HCT116 (cell line): ENCODE data around the gene GFM1. TPM values are rescaled to one million over a fixed set of nuclear protein-coding genes. Genes with fewer than 3 reads are reported as not detected.

ENCODE experiments used
- ATAC-seq: fragments of 200-7000 bp; cut with Tn5 transposase; 2 replicates; pipeline ENCODE4 v1.9.1; 2020; ENCODE audit warnings: mild to moderate bottlenecking, moderate library complexity
- BruUV-seq: library from RNA; stranded (reverse); fragments of 400-500 nt; replicated peaks from 2 replicates; lab custom pipeline; 2021; lab: Mats Ljungman, UMichigan
- CTCF ChIA-PET: fragments of 300-600 bp; sonication (Branson Sonifier 250); formaldehyde crosslinking; loops from one replicate; lab custom pipeline; 2021; ENCODE audit warnings: antibody characterized with exemption; lab: Charles Lee
- POLR2A ChIA-PET: fragments of 300-600, 350-600 bp; sonication (Branson Sonifier 250); formaldehyde crosslinking; loops from one replicate; lab custom pipeline; 2021; ENCODE audit warnings: antibody characterized with exemption; lab: Charles Lee
- RAD21 ChIA-PET, 2 experiments: fragments of 300-600 bp; sonication (Branson Sonifier 250); formaldehyde crosslinking; loops; one replicate each; lab custom pipeline; 2023; ENCODE audit warnings: low total read pairs in 2 of 2; ENCODE audit not compliant: uncharacterized antibody in 2 of 2, unreplicated experiment in 2 of 2, low non-redundant PET in 1 of 2; lab: Charles Lee
- DNase-seq: peaks from one replicate; pipeline ENCODE4 v3.0.0-alpha.2; 2010; ENCODE audit warnings: low read depth, low spot score
- H2AFZ ChIP-seq: fragments of 200-600 bp; shearing (Covaris generic), sonication (generic); 2 replicates; pipeline ENCODE4 v1.6.1; 2017; ENCODE audit warnings: low read depth, mixed run types, mixed read lengths, antibody characterized with exemption, low read length; ENCODE audit not compliant: poor library complexity, severe bottlenecking
- H3K27ac ChIP-seq: 2 replicates; pipeline ENCODE4 v1.5.1; 2012; ENCODE audit warnings: low read depth, low read length
- H3K27me3 ChIP-seq: fragments of 200-600 bp; sonication (generic); 2 replicates; pipeline ENCODE4 v1.6.1; 2016; ENCODE audit warnings: mixed run types, low read length, mixed read lengths; ENCODE audit not compliant: insufficient read depth
- H3K36me3 ChIP-seq, 2 experiments: fragments of 200-500 bp in 1 of 2; fragments of 200-600 bp in 1 of 2; sonication (Bioruptor generic) in 1 of 2; sonication (generic) in 1 of 2; 2 replicates each; pipeline versions ENCODE4 v1.5.1 to v1.6.1; 2014 to 2016; ENCODE audit warnings: low read length in 2 of 2, inconsistent platforms in 1 of 2, mixed read lengths in 1 of 2, mixed run types in 1 of 2; ENCODE audit not compliant: insufficient read depth in 2 of 2, control insufficient read depth in 1 of 2
- H3K4me1 ChIP-seq, 2 experiments: fragments of 200-600 bp in 1 of 2; sonication (generic) in 1 of 2; 2 replicates each; pipeline versions ENCODE4 v1.5.1 to v1.6.1; 2012 to 2017; ENCODE audit warnings: low read length in 2 of 2, inconsistent platforms in 1 of 2, mild to moderate bottlenecking in 1 of 2, mixed read lengths in 1 of 2, mixed run types in 1 of 2, moderate library complexity in 1 of 2; ENCODE audit not compliant: insufficient read depth in 2 of 2, control insufficient read depth in 1 of 2
- H3K4me2 ChIP-seq: fragments of 200-600 bp; sonication (generic); 2 replicates; pipeline ENCODE4 v1.6.1; 2017; ENCODE audit warnings: mixed run types, low read length, mixed read lengths
- H3K4me3 ChIP-seq, 2 experiments: fragments of 200-600 bp in 1 of 2; sonication (generic) in 1 of 2; replicated peaks in 1 of 2; 2 replicates each; pipeline ENCODE4 v1.5.1; 2011 to 2016; ENCODE audit warnings: low read length in 2 of 2, control low read depth in 1 of 2, low read depth in 1 of 2, mild to moderate bottlenecking in 1 of 2, mixed read lengths in 1 of 2, mixed run types in 1 of 2
- H3K79me2 ChIP-seq: fragments of 200-600 bp; sonication (generic); 2 replicates; pipeline ENCODE4 v1.6.1; 2017; ENCODE audit warnings: mild to moderate bottlenecking, mixed run types, low read length, moderate library complexity, mixed read lengths; ENCODE audit not compliant: insufficient read depth
- H3K9ac ChIP-seq: fragments of 200-600 bp; sonication (generic); 2 replicates; pipeline ENCODE4 v1.6.1; 2016; ENCODE audit warnings: low read length, mixed read lengths
- H3K9me2 ChIP-seq: fragments of 200-600 bp; sonication (generic), shearing (Covaris generic); 2 replicates; pipeline ENCODE4 v1.6.1; 2017; ENCODE audit warnings: mixed run types, mild to moderate bottlenecking, moderate library complexity; ENCODE audit not compliant: insufficient read depth
- H3K9me3 ChIP-seq, 2 experiments: fragments of 200-500 bp in 1 of 2; fragments of 200-600 bp in 1 of 2; sonication (Bioruptor generic) in 1 of 2; sonication (generic) in 1 of 2; 2 replicates each; pipeline ENCODE4 v1.6.1; 2014 to 2017; ENCODE audit warnings: low read length in 2 of 2, mixed read lengths in 2 of 2, inconsistent platforms in 1 of 2, low read depth in 1 of 2, mild to moderate bottlenecking in 1 of 2, mixed run types in 1 of 2, moderate library complexity in 1 of 2; ENCODE audit not compliant: control insufficient read depth in 1 of 2, insufficient read depth in 1 of 2
- H4K20me1 ChIP-seq: fragments of 200-600 bp; sonication (generic), shearing (Covaris generic); 2 replicates; pipeline ENCODE4 v1.6.1; 2017; ENCODE audit warnings: mixed run types, mild to moderate bottlenecking, moderate library complexity; ENCODE audit not compliant: insufficient read depth
- CTCF ChIP-seq, 3 experiments: fragments of 200-600 bp in 1 of 3; sonication (generic) in 1 of 3; IDR thresholded peaks in 2 of 3; conservative IDR thresholded peaks in 1 of 3; 2 replicates each; pipeline ENCODE4 v1.5.1; 2012 to 2017; ENCODE audit warnings: low read depth in 2 of 3, low read length in 2 of 3, antibody characterized with exemption in 1 of 3, borderline replicate concordance in 1 of 3, control low read depth in 1 of 3, mild to moderate bottlenecking in 1 of 3, mixed read lengths in 1 of 3, mixed run types in 1 of 3, moderate library complexity in 1 of 3; ENCODE audit not compliant: insufficient read depth in 1 of 3
- EZH2phosphoT487 ChIP-seq: fragments of 200-600 bp; IDR thresholded peaks from 2 replicates; pipeline ENCODE4 v1.6.1; 2018; ENCODE audit warnings: antibody characterized with exemption, borderline replicate concordance
- MAX ChIP-seq: IDR thresholded peaks from 2 replicates; pipeline ENCODE4 v1.6.1; 2012
- POLR2AphosphoS5 ChIP-seq: IDR thresholded peaks from 2 replicates; pipeline ENCODE4 v1.6.1; 2011; ENCODE audit warnings: mild to moderate bottlenecking, low read depth, low read length, moderate library complexity
- RAD21 ChIP-seq: IDR thresholded peaks from 2 replicates; pipeline ENCODE4 v1.6.1; 2012; ENCODE audit warnings: low read depth, mild to moderate bottlenecking
- REST ChIP-seq: IDR thresholded peaks from 2 replicates; pipeline ENCODE4 v1.6.1; 2012; ENCODE audit warnings: low read depth
- SRF ChIP-seq: IDR thresholded peaks from 2 replicates; pipeline ENCODE4 v1.6.1; 2012; ENCODE audit warnings: low read depth
- TCF7L2 ChIP-seq: IDR thresholded peaks from 2 replicates; pipeline ENCODE4 v1.7.0; 2011; ENCODE audit warnings: borderline replicate concordance, inconsistent platforms; ENCODE audit not compliant: insufficient read depth, insufficient read length; ENCODE audit errors: extremely low read depth
- ZFX ChIP-seq: fragments of 450-650 bp; IDR thresholded peaks from 2 replicates; pipeline ENCODE4 v1.6.1; 2017
- ZNF274 ChIP-seq: fragments of 200-500 bp; sonication (Bioruptor generic); IDR thresholded peaks from 2 replicates; pipeline ENCODE4 v1.6.1; 2014; ENCODE audit warnings: mild to moderate bottlenecking, low read depth, low read length, inconsistent platforms
- intact Hi-C: fragments of 100-400 bp; cut with micrococcal nuclease; formaldehyde crosslinking; loops from 2 replicates; pipeline ENCODE4 v1.10.0; 2022
- total RNA-seq: library from RNA; stranded (reverse); gene quantifications from one replicate; pipeline ENCODE4 v1.2.1, GENCODE V29; 2021; ENCODE audit not compliant: unreplicated experiment

GFM1 gene
- total RNA-seq, 1 experiment from 2014 or later: 38.7 TPM

GRCh38 chr3:158625881-158626280 lies 18.4 kb upstream of the GFM1 start (continued):
- TF ChIP-seq CTCF (IDR thresholded peaks at IDR 0.05 in 2 of 3, conservative IDR thresholded peaks at IDR 0.05 in 1 of 3; ENCODE audit: borderline replicate concordance in 1 of 3, insufficient read depth in 1 of 3, low read depth in 2 of 3, low read length in 2 of 3): no peak

- Histone ChIP-seq H3K9me3 (no peaks in the 10 kb centered on the region), H4K20me1 (no peaks in the 10 kb centered on the region), H3K9ac (no peak overlapping the region), H3K4me2 (no peak overlapping the region), H3K27me3 (no peaks in the 10 kb centered on the region), H3K9me2 (no peaks in the 10 kb centered on the region), H3K4me1 (no peaks in the 10 kb centered on the region), H3K27ac (no peak overlapping the region), H3K36me3 (no peaks in the 10 kb centered on the region), H3K79me2 (no peaks in the 10 kb centered on the region), H3K4me3 (no peak overlapping the region), H2AFZ (no peak overlapping the region)
- ChIA-PET RAD21 (no interaction called here), CTCF (no interaction called here), POLR2A (no interaction called here)
- no peak for DNase-seq
- BruUV-seq: no TSS peak
- intact Hi-C loops: no loop called here
- TF ChIP-seq RAD21 (no peak), EZH2phosphoT487 (no peak), ZNF274 (no peak), REST (no peak), SRF (no peak), ZFX (no peak), TCF7L2 (no peak), MAX (no peak), POLR2AphosphoS5 (no peak)
- ATAC-seq: no peak
Measured at GRCh38 chr3:158631981-158632380, 12.3 kb upstream of the GFM1 start.
